SK-N-SH treated with all-trans-retinoic acid at 6 μM for 48 hours (cell line): ENCODE results near the gene RIMKLA.

Experiments used
- ATAC-seq: fragments of 200-7000 bp; cut with Tn5 transposase; 3 replicates; pipeline ENCODE4 v1.9.1; 2020; ENCODE audit warnings: mild to moderate bottlenecking, moderate library complexity
- ARNTL ChIP-seq: fragments of 450-650 bp; formaldehyde crosslinking; IDR thresholded peaks from 2 replicates; pipeline ENCODE4 v1.5.0; 2020; ENCODE audit warnings: low read depth, mild to moderate bottlenecking, moderate library complexity, borderline replicate concordance
- BACH2 ChIP-seq: fragments of 250-450 bp; sonication (Bioruptor Pico); IDR thresholded peaks from 2 replicates; pipeline ENCODE4 v1.9.0; 2021; ENCODE audit warnings: mild to moderate bottlenecking, borderline replicate concordance
- CSDC2 ChIP-seq: fragments of 250-450 bp; sonication (Bioruptor Pico); IDR thresholded peaks from 2 replicates; pipeline ENCODE4 v1.5.0; 2020; ENCODE audit warnings: mild to moderate bottlenecking, moderate library complexity
- GLIS3 ChIP-seq: fragments of 250-450 bp; sonication (Bioruptor Pico); IDR thresholded peaks from 2 replicates; pipeline ENCODE4 v1.5.0; 2020; ENCODE audit warnings: mild to moderate bottlenecking, moderate library complexity
- ISL1 ChIP-seq: fragments of 250-450 bp; sonication (Bioruptor Pico); IDR thresholded peaks from 2 replicates; pipeline ENCODE4 v2.1.2; 2022; ENCODE audit warnings: mild to moderate bottlenecking, moderate library complexity
- OSR1 ChIP-seq: fragments of 250-450 bp; sonication (Bioruptor Pico); IDR thresholded peaks from 2 replicates; pipeline ENCODE4 v1.8.0; 2022; ENCODE audit warnings: moderate library complexity, mild to moderate bottlenecking, inconsistent platforms
- PPARA ChIP-seq: fragments of 250-450 bp; sonication (Bioruptor Pico); IDR thresholded peaks from 2 replicates; pipeline ENCODE4 v1.5.0; 2020; ENCODE audit warnings: mild to moderate bottlenecking, borderline replicate concordance
- RARB ChIP-seq: fragments of 250-450 bp; sonication (Bioruptor Pico); IDR thresholded peaks from 2 replicates; pipeline ENCODE4 v1.8.0; 2021; ENCODE audit warnings: mild to moderate bottlenecking, moderate library complexity
- SNAI2 ChIP-seq: fragments of 250-450 bp; sonication (Bioruptor Pico); IDR thresholded peaks from 2 replicates; pipeline ENCODE4 v1.5.0; 2020; ENCODE audit warnings: mild to moderate bottlenecking, moderate library complexity
- TOX ChIP-seq: fragments of 250-450 bp; sonication (Bioruptor Pico); IDR thresholded peaks from 2 replicates; pipeline ENCODE4 v1.8.0; 2021; ENCODE audit warnings: mild to moderate bottlenecking, moderate library complexity, borderline replicate concordance
- ZC3H10 ChIP-seq: fragments of 250-450 bp; sonication (Bioruptor Pico); IDR thresholded peaks from 2 replicates; pipeline ENCODE4 v1.5.1; 2021; ENCODE audit warnings: mild to moderate bottlenecking, moderate library complexity
- ZFP3 ChIP-seq: fragments of 250-450 bp; sonication (Bioruptor Pico); IDR thresholded peaks from 2 replicates; pipeline ENCODE4 v1.5.0; 2020; ENCODE audit warnings: mild to moderate bottlenecking, moderate library complexity
- ZFP30 ChIP-seq: fragments of 450-650 bp; formaldehyde crosslinking; IDR thresholded peaks from 2 replicates; pipeline ENCODE4 v1.5.0; 2022; ENCODE audit warnings: mild to moderate bottlenecking, moderate library complexity
- ZNF565 ChIP-seq: fragments of 450-650 bp; formaldehyde crosslinking; conservative IDR thresholded peaks from 2 replicates; pipeline ENCODE4 v1.5.0; 2020; ENCODE audit warnings: low read depth, mild to moderate bottlenecking, moderate library complexity
- ZNF70 ChIP-seq: fragments of 450-650 bp; formaldehyde crosslinking; IDR thresholded peaks from 2 replicates; pipeline ENCODE4 v1.5.0; 2020; ENCODE audit warnings: mild to moderate bottlenecking, moderate library complexity
- ZNF8 ChIP-seq: fragments of 450-650 bp; formaldehyde crosslinking; IDR thresholded peaks from 2 replicates; pipeline ENCODE4 v1.5.0; 2020; ENCODE audit warnings: mild to moderate bottlenecking, moderate library complexity
- TF ChIP-seq, protein P1 (sequence below): fragments of 250-450 bp; sonication (Bioruptor Pico); IDR thresholded peaks from 2 replicates; pipeline ENCODE4 v1.8.0; 2021; ENCODE audit warnings: low read depth, mild to moderate bottlenecking, moderate library complexity, borderline replicate concordance
- TF ChIP-seq, protein P2 (sequence below): fragments of 250-450 bp; sonication (Bioruptor Pico); IDR thresholded peaks from 2 replicates; pipeline ENCODE4 v1.5.0; 2020; ENCODE audit warnings: mild to moderate bottlenecking, moderate library complexity
- TF ChIP-seq, protein P3 (sequence below): fragments of 250-450 bp; sonication (Bioruptor Pico); IDR thresholded peaks from 2 replicates; pipeline ENCODE4 v1.5.1; 2021; ENCODE audit warnings: mild to moderate bottlenecking, moderate library complexity
- TF ChIP-seq, protein P4 (sequence below): fragments of 250-450 bp; sonication (Bioruptor Pico); IDR thresholded peaks from 2 replicates; pipeline ENCODE4 v1.8.0; 2020; ENCODE audit warnings: mild to moderate bottlenecking, moderate library complexity, borderline replicate concordance
- TF ChIP-seq, protein P5 (sequence below): fragments of 250-450 bp; sonication (Bioruptor Pico); IDR thresholded peaks from 2 replicates; pipeline ENCODE4 v1.5.1; 2020; ENCODE audit warnings: low read depth, mild to moderate bottlenecking, moderate library complexity

Gene RIMKLA

DNA sequence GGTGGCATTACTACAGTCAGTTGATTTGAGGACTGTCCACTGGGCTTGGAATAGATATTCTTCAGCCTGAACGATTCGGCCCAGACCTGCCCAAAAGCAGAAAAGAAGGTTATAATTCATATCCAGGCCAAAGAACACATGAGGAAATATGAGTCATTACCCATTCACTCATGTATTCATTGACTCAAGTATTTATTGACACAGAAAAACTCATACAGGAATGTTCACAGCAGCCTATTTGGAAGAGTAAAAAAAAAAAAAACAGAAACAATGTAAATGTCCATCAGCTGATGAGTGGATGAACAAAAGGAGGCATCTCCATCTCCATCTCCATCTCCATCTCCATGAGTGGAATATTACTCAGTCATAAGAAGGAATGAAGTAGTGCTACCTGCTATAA lies 59.3 kb downstream of the RIMKLA start:
- ATAC-seq: peak; percentile 38; the same call in 2 of the 3 replicates
- TF ChIP-seq ZNF70 (CRISPR knock-in tag): no peak
- TF ChIP-seq RARB (CRISPR knock-in tag): no peak
- no peak for TF ChIP-seq ARNTL
- TF ChIP-seq ZNF565 (CRISPR knock-in tag): no peak
- TF ChIP-seq, protein P1, sequence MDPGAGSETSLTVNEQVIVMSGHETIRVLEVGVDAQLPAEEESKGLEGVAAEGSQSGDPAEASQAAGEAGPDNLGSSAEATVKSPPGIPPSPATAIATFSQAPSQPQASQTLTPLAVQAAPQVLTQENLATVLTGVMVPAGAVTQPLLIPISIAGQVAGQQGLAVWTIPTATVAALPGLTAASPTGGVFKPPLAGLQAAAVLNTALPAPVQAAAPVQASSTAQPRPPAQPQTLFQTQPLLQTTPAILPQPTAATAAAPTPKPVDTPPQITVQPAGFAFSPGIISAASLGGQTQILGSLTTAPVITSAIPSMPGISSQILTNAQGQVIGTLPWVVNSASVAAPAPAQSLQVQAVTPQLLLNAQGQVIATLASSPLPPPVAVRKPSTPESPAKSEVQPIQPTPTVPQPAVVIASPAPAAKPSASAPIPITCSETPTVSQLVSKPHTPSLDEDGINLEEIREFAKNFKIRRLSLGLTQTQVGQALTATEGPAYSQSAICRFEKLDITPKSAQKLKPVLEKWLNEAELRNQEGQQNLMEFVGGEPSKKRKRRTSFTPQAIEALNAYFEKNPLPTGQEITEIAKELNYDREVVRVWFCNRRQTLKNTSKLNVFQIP (CRISPR knock-in tag): no peak
- TF ChIP-seq, protein P2, sequence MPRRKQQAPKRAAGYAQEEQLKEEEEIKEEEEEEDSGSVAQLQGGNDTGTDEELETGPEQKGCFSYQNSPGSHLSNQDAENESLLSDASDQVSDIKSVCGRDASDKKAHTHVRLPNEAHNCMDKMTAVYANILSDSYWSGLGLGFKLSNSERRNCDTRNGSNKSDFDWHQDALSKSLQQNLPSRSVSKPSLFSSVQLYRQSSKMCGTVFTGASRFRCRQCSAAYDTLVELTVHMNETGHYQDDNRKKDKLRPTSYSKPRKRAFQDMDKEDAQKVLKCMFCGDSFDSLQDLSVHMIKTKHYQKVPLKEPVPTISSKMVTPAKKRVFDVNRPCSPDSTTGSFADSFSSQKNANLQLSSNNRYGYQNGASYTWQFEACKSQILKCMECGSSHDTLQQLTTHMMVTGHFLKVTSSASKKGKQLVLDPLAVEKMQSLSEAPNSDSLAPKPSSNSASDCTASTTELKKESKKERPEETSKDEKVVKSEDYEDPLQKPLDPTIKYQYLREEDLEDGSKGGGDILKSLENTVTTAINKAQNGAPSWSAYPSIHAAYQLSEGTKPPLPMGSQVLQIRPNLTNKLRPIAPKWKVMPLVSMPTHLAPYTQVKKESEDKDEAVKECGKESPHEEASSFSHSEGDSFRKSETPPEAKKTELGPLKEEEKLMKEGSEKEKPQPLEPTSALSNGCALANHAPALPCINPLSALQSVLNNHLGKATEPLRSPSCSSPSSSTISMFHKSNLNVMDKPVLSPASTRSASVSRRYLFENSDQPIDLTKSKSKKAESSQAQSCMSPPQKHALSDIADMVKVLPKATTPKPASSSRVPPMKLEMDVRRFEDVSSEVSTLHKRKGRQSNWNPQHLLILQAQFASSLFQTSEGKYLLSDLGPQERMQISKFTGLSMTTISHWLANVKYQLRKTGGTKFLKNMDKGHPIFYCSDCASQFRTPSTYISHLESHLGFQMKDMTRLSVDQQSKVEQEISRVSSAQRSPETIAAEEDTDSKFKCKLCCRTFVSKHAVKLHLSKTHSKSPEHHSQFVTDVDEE (CRISPR knock-in tag): no peak
- no peak for TF ChIP-seq SNAI2
- TF ChIP-seq ISL1 (CRISPR knock-in tag): no peak
- no peak for TF ChIP-seq CSDC2 (CRISPR knock-in tag)
- no peak for TF ChIP-seq BACH2 (CRISPR knock-in tag)
- TF ChIP-seq ZFP30 (CRISPR knock-in tag): no peak
- TF ChIP-seq OSR1 (CRISPR knock-in tag): no peak
- TF ChIP-seq TOX (CRISPR knock-in tag): no peak
- TF ChIP-seq, protein P3, sequence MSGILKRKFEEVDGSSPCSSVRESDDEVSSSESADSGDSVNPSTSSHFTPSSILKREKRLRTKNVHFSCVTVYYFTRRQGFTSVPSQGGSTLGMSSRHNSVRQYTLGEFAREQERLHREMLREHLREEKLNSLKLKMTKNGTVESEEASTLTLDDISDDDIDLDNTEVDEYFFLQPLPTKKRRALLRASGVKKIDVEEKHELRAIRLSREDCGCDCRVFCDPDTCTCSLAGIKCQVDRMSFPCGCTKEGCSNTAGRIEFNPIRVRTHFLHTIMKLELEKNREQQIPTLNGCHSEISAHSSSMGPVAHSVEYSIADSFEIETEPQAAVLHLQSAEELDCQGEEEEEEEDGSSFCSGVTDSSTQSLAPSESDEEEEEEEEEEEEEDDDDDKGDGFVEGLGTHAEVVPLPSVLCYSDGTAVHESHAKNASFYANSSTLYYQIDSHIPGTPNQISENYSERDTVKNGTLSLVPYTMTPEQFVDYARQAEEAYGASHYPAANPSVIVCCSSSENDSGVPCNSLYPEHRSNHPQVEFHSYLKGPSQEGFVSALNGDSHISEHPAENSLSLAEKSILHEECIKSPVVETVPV (CRISPR knock-in tag): no peak
- TF ChIP-seq PPARA (CRISPR knock-in tag): no peak
- no peak for TF ChIP-seq GLIS3 (CRISPR knock-in tag)
- no peak for TF ChIP-seq ZNF8 (CRISPR knock-in tag)

DNA sequence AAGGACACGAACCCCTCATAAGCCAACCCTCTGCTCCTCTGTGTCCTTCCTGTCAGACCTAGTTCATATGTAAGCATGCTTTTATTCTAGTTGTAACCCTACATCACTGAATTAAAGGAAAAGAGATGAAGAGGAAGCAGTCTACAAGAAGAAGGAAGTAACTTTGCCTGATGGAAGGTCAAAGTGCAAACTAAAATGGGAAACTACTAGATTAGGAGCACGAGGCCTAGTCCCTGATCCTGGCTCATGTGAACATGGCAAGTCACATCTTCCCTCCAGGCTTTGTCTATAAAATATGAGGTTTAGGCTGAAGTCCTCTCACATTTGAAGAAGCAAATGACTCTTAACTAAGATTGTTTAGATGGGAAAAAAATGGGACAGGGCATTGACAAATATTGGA lies 62.1 kb downstream of the RIMKLA start:
- no peak for TF ChIP-seq ZNF8 (CRISPR knock-in tag)
- TF ChIP-seq ZFP30 (CRISPR knock-in tag): no peak
- TF ChIP-seq RARB (CRISPR knock-in tag): no peak
- no peak for TF ChIP-seq CSDC2 (CRISPR knock-in tag)
- TF ChIP-seq, protein P3 (CRISPR knock-in tag): no peak
- no peak for TF ChIP-seq TOX (CRISPR knock-in tag)
- TF ChIP-seq GLIS3 (CRISPR knock-in tag): no peak
- no peak for TF ChIP-seq ZC3H10
- TF ChIP-seq ISL1 (CRISPR knock-in tag): no peak
- TF ChIP-seq ZFP3 (CRISPR knock-in tag): no peak
- no peak for TF ChIP-seq PPARA (CRISPR knock-in tag)
- TF ChIP-seq ARNTL: no peak
- TF ChIP-seq, protein P4, sequence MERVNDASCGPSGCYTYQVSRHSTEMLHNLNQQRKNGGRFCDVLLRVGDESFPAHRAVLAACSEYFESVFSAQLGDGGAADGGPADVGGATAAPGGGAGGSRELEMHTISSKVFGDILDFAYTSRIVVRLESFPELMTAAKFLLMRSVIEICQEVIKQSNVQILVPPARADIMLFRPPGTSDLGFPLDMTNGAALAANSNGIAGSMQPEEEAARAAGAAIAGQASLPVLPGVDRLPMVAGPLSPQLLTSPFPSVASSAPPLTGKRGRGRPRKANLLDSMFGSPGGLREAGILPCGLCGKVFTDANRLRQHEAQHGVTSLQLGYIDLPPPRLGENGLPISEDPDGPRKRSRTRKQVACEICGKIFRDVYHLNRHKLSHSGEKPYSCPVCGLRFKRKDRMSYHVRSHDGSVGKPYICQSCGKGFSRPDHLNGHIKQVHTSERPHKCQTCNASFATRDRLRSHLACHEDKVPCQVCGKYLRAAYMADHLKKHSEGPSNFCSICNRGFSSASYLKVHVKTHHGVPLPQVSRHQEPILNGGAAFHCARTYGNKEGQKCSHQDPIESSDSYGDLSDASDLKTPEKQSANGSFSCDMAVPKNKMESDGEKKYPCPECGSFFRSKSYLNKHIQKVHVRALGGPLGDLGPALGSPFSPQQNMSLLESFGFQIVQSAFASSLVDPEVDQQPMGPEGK (CRISPR knock-in tag): no peak
- TF ChIP-seq, protein P2 (CRISPR knock-in tag): no peak
- no peak for TF ChIP-seq SNAI2
- TF ChIP-seq, protein P5, sequence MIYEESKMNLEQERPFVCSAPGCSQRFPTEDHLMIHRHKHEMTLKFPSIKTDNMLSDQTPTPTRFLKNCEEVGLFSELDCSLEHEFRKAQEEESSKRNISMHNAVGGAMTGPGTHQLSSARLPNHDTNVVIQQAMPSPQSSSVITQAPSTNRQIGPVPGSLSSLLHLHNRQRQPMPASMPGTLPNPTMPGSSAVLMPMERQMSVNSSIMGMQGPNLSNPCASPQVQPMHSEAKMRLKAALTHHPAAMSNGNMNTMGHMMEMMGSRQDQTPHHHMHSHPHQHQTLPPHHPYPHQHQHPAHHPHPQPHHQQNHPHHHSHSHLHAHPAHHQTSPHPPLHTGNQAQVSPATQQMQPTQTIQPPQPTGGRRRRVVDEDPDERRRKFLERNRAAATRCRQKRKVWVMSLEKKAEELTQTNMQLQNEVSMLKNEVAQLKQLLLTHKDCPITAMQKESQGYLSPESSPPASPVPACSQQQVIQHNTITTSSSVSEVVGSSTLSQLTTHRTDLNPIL (CRISPR knock-in tag): no peak
- TF ChIP-seq BACH2 (CRISPR knock-in tag): no peak

More for the DNA sequence above, 62.1 kb downstream of the RIMKLA start:
- no peak for ATAC-seq
